HCT116 (cell line): ENCODE data around the gene PRKN. TPM values are rescaled to one million over a fixed set of nuclear protein-coding genes. Genes with fewer than 3 reads are reported as not detected.

Experiments used
- ATAC-seq: fragments of 200-7000 bp; cut with Tn5 transposase; 2 replicates; pipeline ENCODE4 v1.9.1; 2020; ENCODE audit warnings: mild to moderate bottlenecking, moderate library complexity
- BruUV-seq: library from RNA; stranded (reverse); fragments of 400-500 nt; replicated peaks from 2 replicates; lab custom pipeline; 2021; lab: Mats Ljungman, UMichigan
- CTCF ChIA-PET: fragments of 300-600 bp; sonication (Branson Sonifier 250); formaldehyde crosslinking; loops from one replicate; lab custom pipeline; 2021; ENCODE audit warnings: antibody characterized with exemption; lab: Charles Lee
- POLR2A ChIA-PET: fragments of 300-600, 350-600 bp; sonication (Branson Sonifier 250); formaldehyde crosslinking; loops from one replicate; lab custom pipeline; 2021; ENCODE audit warnings: antibody characterized with exemption; lab: Charles Lee
- RAD21 ChIA-PET, 2 experiments: fragments of 300-600 bp; sonication (Branson Sonifier 250); formaldehyde crosslinking; loops; one replicate each; lab custom pipeline; 2023; ENCODE audit warnings: low total read pairs in 2 of 2; ENCODE audit not compliant: uncharacterized antibody in 2 of 2, unreplicated experiment in 2 of 2, low non-redundant PET in 1 of 2; lab: Charles Lee
- DNase-seq: peaks from one replicate; pipeline ENCODE4 v3.0.0-alpha.2; 2010; ENCODE audit warnings: low read depth, low spot score
- H2AFZ ChIP-seq: fragments of 200-600 bp; shearing (Covaris generic), sonication (generic); 2 replicates; pipeline ENCODE4 v1.6.1; 2017; ENCODE audit warnings: low read depth, mixed run types, mixed read lengths, antibody characterized with exemption, low read length; ENCODE audit not compliant: poor library complexity, severe bottlenecking
- H3K27ac ChIP-seq: 2 replicates; pipeline ENCODE4 v1.5.1; 2012; ENCODE audit warnings: low read depth, low read length
- H3K27me3 ChIP-seq: fragments of 200-600 bp; sonication (generic); 2 replicates; pipeline ENCODE4 v1.6.1; 2016; ENCODE audit warnings: mixed run types, low read length, mixed read lengths; ENCODE audit not compliant: insufficient read depth
- H3K36me3 ChIP-seq, 2 experiments: fragments of 200-500 bp in 1 of 2; fragments of 200-600 bp in 1 of 2; sonication (Bioruptor generic) in 1 of 2; sonication (generic) in 1 of 2; 2 replicates each; pipeline versions ENCODE4 v1.5.1 to v1.6.1; 2014 to 2016; ENCODE audit warnings: low read length in 2 of 2, inconsistent platforms in 1 of 2, mixed read lengths in 1 of 2, mixed run types in 1 of 2; ENCODE audit not compliant: insufficient read depth in 2 of 2, control insufficient read depth in 1 of 2
- H3K4me1 ChIP-seq, 2 experiments: fragments of 200-600 bp in 1 of 2; sonication (generic) in 1 of 2; 2 replicates each; pipeline versions ENCODE4 v1.5.1 to v1.6.1; 2012 to 2017; ENCODE audit warnings: low read length in 2 of 2, inconsistent platforms in 1 of 2, mild to moderate bottlenecking in 1 of 2, mixed read lengths in 1 of 2, mixed run types in 1 of 2, moderate library complexity in 1 of 2; ENCODE audit not compliant: insufficient read depth in 2 of 2, control insufficient read depth in 1 of 2
- H3K4me2 ChIP-seq: fragments of 200-600 bp; sonication (generic); 2 replicates; pipeline ENCODE4 v1.6.1; 2017; ENCODE audit warnings: mixed run types, low read length, mixed read lengths
- H3K4me3 ChIP-seq, 2 experiments: fragments of 200-600 bp in 1 of 2; sonication (generic) in 1 of 2; replicated peaks in 1 of 2; 2 replicates each; pipeline ENCODE4 v1.5.1; 2011 to 2016; ENCODE audit warnings: low read length in 2 of 2, control low read depth in 1 of 2, low read depth in 1 of 2, mild to moderate bottlenecking in 1 of 2, mixed read lengths in 1 of 2, mixed run types in 1 of 2
- H3K79me2 ChIP-seq: fragments of 200-600 bp; sonication (generic); 2 replicates; pipeline ENCODE4 v1.6.1; 2017; ENCODE audit warnings: mild to moderate bottlenecking, mixed run types, low read length, moderate library complexity, mixed read lengths; ENCODE audit not compliant: insufficient read depth
- H3K9ac ChIP-seq: fragments of 200-600 bp; sonication (generic); 2 replicates; pipeline ENCODE4 v1.6.1; 2016; ENCODE audit warnings: low read length, mixed read lengths
- H3K9me2 ChIP-seq: fragments of 200-600 bp; sonication (generic), shearing (Covaris generic); 2 replicates; pipeline ENCODE4 v1.6.1; 2017; ENCODE audit warnings: mixed run types, mild to moderate bottlenecking, moderate library complexity; ENCODE audit not compliant: insufficient read depth
- H3K9me3 ChIP-seq, 2 experiments: fragments of 200-500 bp in 1 of 2; fragments of 200-600 bp in 1 of 2; sonication (Bioruptor generic) in 1 of 2; sonication (generic) in 1 of 2; 2 replicates each; pipeline ENCODE4 v1.6.1; 2014 to 2017; ENCODE audit warnings: low read length in 2 of 2, mixed read lengths in 2 of 2, inconsistent platforms in 1 of 2, low read depth in 1 of 2, mild to moderate bottlenecking in 1 of 2, mixed run types in 1 of 2, moderate library complexity in 1 of 2; ENCODE audit not compliant: control insufficient read depth in 1 of 2, insufficient read depth in 1 of 2
- H4K20me1 ChIP-seq: fragments of 200-600 bp; sonication (generic), shearing (Covaris generic); 2 replicates; pipeline ENCODE4 v1.6.1; 2017; ENCODE audit warnings: mixed run types, mild to moderate bottlenecking, moderate library complexity; ENCODE audit not compliant: insufficient read depth
- CTCF ChIP-seq, 3 experiments: fragments of 200-600 bp in 1 of 3; sonication (generic) in 1 of 3; IDR thresholded peaks in 2 of 3; conservative IDR thresholded peaks in 1 of 3; 2 replicates each; pipeline ENCODE4 v1.5.1; 2012 to 2017; ENCODE audit warnings: low read depth in 2 of 3, low read length in 2 of 3, antibody characterized with exemption in 1 of 3, borderline replicate concordance in 1 of 3, control low read depth in 1 of 3, mild to moderate bottlenecking in 1 of 3, mixed read lengths in 1 of 3, mixed run types in 1 of 3, moderate library complexity in 1 of 3; ENCODE audit not compliant: insufficient read depth in 1 of 3
- EGR1 ChIP-seq: IDR thresholded peaks from 2 replicates; pipeline ENCODE4 v1.6.1; 2012; ENCODE audit warnings: low read depth
- ELF1 ChIP-seq: IDR thresholded peaks from 2 replicates; pipeline ENCODE4 v1.6.1; 2012; ENCODE audit warnings: low read depth, borderline replicate concordance
- FOSL1 ChIP-seq: IDR thresholded peaks from 2 replicates; pipeline ENCODE4 v1.6.1; 2012; ENCODE audit warnings: low read depth
- JUND ChIP-seq: IDR thresholded peaks from 2 replicates; pipeline ENCODE4 v1.6.1; 2012
- POLR2AphosphoS5 ChIP-seq: IDR thresholded peaks from 2 replicates; pipeline ENCODE4 v1.6.1; 2011; ENCODE audit warnings: mild to moderate bottlenecking, low read depth, low read length, moderate library complexity
- RAD21 ChIP-seq: IDR thresholded peaks from 2 replicates; pipeline ENCODE4 v1.6.1; 2012; ENCODE audit warnings: low read depth, mild to moderate bottlenecking
- REST ChIP-seq: IDR thresholded peaks from 2 replicates; pipeline ENCODE4 v1.6.1; 2012; ENCODE audit warnings: low read depth
- SIN3A ChIP-seq: IDR thresholded peaks from 2 replicates; pipeline ENCODE4 v1.6.1; 2012; ENCODE audit warnings: low read depth
- SP1 ChIP-seq: IDR thresholded peaks from 2 replicates; pipeline ENCODE4 v1.6.1; 2012; ENCODE audit warnings: low read depth
- SRF ChIP-seq: IDR thresholded peaks from 2 replicates; pipeline ENCODE4 v1.6.1; 2012; ENCODE audit warnings: low read depth
- YY1 ChIP-seq: IDR thresholded peaks from 2 replicates; pipeline ENCODE4 v1.6.1; 2011; ENCODE audit warnings: low read length, low read depth, moderate library complexity, mild to moderate bottlenecking; ENCODE audit not compliant: insufficient replicate concordance; ENCODE audit errors: extremely low read depth
- ZFX ChIP-seq: fragments of 450-650 bp; IDR thresholded peaks from 2 replicates; pipeline ENCODE4 v1.6.1; 2017
- intact Hi-C: fragments of 100-400 bp; cut with micrococcal nuclease; formaldehyde crosslinking; loops from 2 replicates; pipeline ENCODE4 v1.10.0; 2022
- total RNA-seq: library from RNA; stranded (reverse); gene quantifications from one replicate; pipeline ENCODE4 v1.2.1, GENCODE V29; 2021; ENCODE audit not compliant: unreplicated experiment

The PRKN gene
- total RNA-seq, 1 experiment from 2014 or later, result 2.6 TPM

- Histone ChIP-seq H3K9me2 (no peaks in the 10 kb centered on the region), H2AFZ (no peak overlapping the region), H3K4me2 (no peak overlapping the region), H3K79me2 (no peaks in the 10 kb centered on the region)
- CTCF ChIA-PET, result no interaction called here
- RAD21 ChIA-PET, result no interaction called here
- no peak for TF ChIP-seq JUND
- no peak for TF ChIP-seq SIN3A
- TF ChIP-seq POLR2AphosphoS5, result no peak
- no peak for TF ChIP-seq REST
- TF ChIP-seq ZFX, result no peak
- no peak for TF ChIP-seq RAD21
- no peak for TF ChIP-seq YY1
- no peak for TF ChIP-seq FOSL1
- TF ChIP-seq CTCF (IDR thresholded peaks at IDR 0.05 in 2 of 3, conservative IDR thresholded peaks at IDR 0.05 in 1 of 3; ENCODE audit: borderline replicate concordance in 1 of 3, insufficient read depth in 1 of 3, low read depth in 2 of 3, low read length in 2 of 3), result no peak
- TF ChIP-seq SP1, result no peak
- no peak for TF ChIP-seq EGR1
- no peak for TF ChIP-seq SRF
- no peak for TF ChIP-seq ELF1
- TF ChIP-seq, all 23 proteins: peak for 0
- Histone ChIP-seq H4K20me1 (no peaks in the 10 kb centered on the region), H3K9ac (no peak overlapping the region), H3K27me3 (no peaks in the 10 kb centered on the region), H3K9me3 (no peaks in the 10 kb centered on the region), H3K4me1 (no peaks in the 10 kb centered on the region), H3K27ac (no peak overlapping the region), H3K4me3 (no peak overlapping the region), H3K36me3 (no peaks in the 10 kb centered on the region)
- ATAC-seq (no peak), DNase-seq (no peak)
- POLR2A ChIA-PET, result no interaction called here
- no TSS peak for BruUV-seq
- intact Hi-C loops, result no loop called here
Measured at GRCh38 chr6:161973064-161973463, 754.5 kb downstream of the PRKN start.
